Measurements from ENCODE around the gene SEPTIN1. TPM values are rescaled to one million over a fixed set of nuclear protein-coding genes. Genes with fewer than 3 reads are reported as not detected.

SEPTIN1 gene
- total RNA-seq, 1 experiment from 2014 or later, result 3.4 TPM

- no peak for TF ChIP-seq CTCF (IDR thresholded peaks at IDR 0.05 in 2 of 3, conservative IDR thresholded peaks at IDR 0.05 in 1 of 3; ENCODE audit: borderline replicate concordance in 1 of 3, insufficient read depth in 1 of 3, low read depth in 2 of 3, low read length in 2 of 3)
- TF ChIP-seq ZBTB33 (IDR thresholded peaks at IDR 0.05; ENCODE audit: extremely low read depth, insufficient replicate concordance, low read length), result no peak
Observed at GRCh38 chr16:30358577-30358936, 23.8 kb downstream of the SEPTIN1 start (continued).

GRCh38 chr16:30357715-30358576, 24.4 kb downstream of the SEPTIN1 start:
- Histone ChIP-seq H3K4me3 (replicated peaks in 1 of 2; ENCODE audit: low read depth in 1 of 2, low read length in 2 of 2) (no peak overlapping the region), H3K9me3 (ENCODE audit: control insufficient read depth in 1 of 2, insufficient read depth in 1 of 2, low read depth in 1 of 2, low read length in 2 of 2) (no peaks in the 10 kb centered on the region), H3K4me1 (ENCODE audit: control insufficient read depth in 1 of 2, insufficient read depth in 2 of 2, low read length in 2 of 2) (peaks cover 23 to 36% of the 10 kb centered on the region in 2 experiments), H4K20me1 (ENCODE audit: insufficient read depth) (no peaks in the 10 kb centered on the region), H3K27me3 (ENCODE audit: insufficient read depth, low read length) (no peaks in the 10 kb centered on the region), H3K9me2 (ENCODE audit: insufficient read depth) (no peaks in the 10 kb centered on the region), H2AFZ (ENCODE audit: low read depth, low read length, poor library complexity, severe bottlenecking) (no peak overlapping the region), H3K9ac (ENCODE audit: low read length) (no peak overlapping the region; the same call in 1 of the 2 replicates), H3K36me3 (ENCODE audit: control insufficient read depth in 1 of 2, insufficient read depth in 2 of 2, low read length in 2 of 2) (peaks cover 12 to 36% of the 10 kb centered on the region in 2 experiments), H3K4me2 (ENCODE audit: low read length) (no peak overlapping the region), H3K27ac (ENCODE audit: low read depth, low read length) (no peak overlapping the region; the same call in 1 of the 2 replicates), H3K79me2 (ENCODE audit: insufficient read depth, low read length) (peaks cover 50% of the 10 kb centered on the region)
- no TSS peak for BruUV-seq (replicated peaks)
- TF ChIP-seq CEBPB (IDR thresholded peaks at IDR 0.05; ENCODE audit: low read depth) (no peak), ELF1 (IDR thresholded peaks at IDR 0.05; ENCODE audit: borderline replicate concordance, low read depth) (no peak)
- ChIA-PET RAD21 (ENCODE audit: low non-redundant PET in 1 of 2, low total read pairs in 2 of 2, uncharacterized antibody in 2 of 2, unreplicated experiment in 2 of 2) (no interaction called here), CTCF (no interaction called here), POLR2A (no interaction called here)
- DNase-seq (ENCODE audit: low read depth, low spot score) (no peak), ATAC-seq (no peak)
- intact Hi-C loops (cut with micrococcal nuclease), result no loop called here

Measured in HCT116 (cell line).